ENCODE results near the gene SEC63.
"Not testable (repeated sequence)": the region's sequence is repeated elsewhere in the genome, so short reads cannot be mapped to it uniquely, and the experiment has no call there.

Gene SEC63

DNA sequence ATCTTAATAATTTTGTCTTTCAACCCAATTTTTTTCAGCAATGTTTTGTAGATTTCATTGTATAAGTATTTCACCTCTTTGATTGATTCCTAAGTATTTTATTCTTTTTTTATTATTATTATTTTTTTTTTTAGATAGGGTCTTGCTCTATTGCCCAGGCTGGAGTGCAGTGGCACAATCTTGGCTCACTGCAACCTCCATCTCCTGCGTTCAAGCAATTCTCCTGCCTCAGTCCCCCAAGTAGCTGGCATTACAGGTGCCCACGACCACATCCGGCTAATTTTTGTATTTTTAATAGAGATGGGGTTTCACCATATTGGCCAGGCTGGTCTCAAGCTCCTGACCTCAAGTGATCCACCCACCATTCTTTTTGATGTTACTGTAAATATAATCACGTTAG, 97.0 kb downstream of the SEC63 start:
- DNase-seq (ENCODE audit: low read depth) = not testable (repeated sequence)

DNA sequence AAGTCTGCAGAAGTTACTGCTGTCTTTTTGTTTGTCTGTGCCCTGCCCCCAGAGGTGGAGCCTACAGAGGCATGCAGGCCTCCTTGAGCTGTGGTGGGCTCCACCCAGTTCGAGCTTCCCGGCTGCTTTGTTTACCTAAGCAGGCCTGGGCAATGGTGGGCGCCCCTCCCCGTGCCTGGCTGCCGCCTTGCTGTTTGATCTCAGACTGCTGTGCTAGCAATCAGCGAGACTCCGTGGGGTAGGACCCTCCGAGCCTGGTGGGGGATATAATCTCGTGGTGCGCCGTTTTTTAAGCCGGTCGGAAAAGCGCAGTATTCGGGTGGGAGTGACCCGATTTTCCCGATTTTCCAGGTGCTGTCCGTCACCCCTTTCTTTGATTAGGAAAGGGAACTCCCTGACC, 97.9 kb downstream of the SEC63 start:
- not testable (repeated sequence) for DNase-seq (ENCODE audit: low read depth)

GRCh38 chr6:107853230-107853629, 104.8 kb downstream of the SEC63 start:
- no peak for DNase-seq (ENCODE audit: low read depth)

DNA sequence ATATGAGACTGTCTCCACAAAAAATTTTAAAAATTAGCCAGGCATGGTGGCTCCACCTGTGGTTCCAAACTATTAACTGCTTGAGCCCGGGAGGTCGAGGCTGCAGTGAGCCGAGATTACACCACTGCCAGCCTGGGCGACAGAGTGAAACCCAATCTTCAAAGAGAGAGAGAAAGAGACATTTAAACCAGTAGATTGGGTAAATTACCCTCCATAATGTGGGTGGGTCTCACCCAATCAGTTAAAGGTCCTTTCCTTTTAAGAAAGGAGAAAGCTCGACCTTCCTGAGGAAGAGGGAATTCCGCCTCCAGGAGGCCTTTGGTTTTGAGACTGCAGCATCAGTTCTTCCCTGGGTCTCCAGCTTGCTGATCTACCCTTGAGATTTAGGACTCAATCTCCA, 108.7 kb downstream of the SEC63 start:
- no peak for DNase-seq (ENCODE audit: low read depth)

GRCh38 chr6:107847844-107848802, 109.9 kb downstream of the SEC63 start:
- peak; percentile 77 for DNase-seq (ENCODE audit: low read depth)

DNA sequence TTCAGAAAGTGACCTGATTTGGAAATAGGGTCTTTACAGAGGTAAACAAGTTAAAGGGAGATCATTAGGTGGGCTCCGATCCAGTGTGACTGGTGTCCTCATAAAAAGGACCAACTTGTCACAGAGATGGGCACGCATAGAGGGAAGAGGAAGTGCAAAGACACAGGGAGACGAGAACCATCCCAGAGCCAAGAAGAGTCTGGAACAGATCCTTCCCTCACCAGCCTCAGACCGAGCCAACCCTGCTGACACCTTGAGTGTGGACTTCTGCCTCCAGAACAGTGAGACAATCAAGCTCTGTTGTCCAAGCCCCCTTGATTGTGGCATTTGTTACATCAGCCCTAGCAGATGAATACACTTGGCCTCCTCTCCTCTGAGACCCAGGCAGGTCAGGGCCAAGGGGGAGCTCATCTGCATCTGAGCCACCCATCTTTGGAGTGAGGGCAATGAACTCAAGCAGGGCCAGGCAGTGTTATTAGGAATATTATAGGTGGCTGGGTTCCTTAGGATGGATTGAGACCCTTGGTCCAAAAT, 111.7 kb downstream of the SEC63 start:
- no peak for DNase-seq (ENCODE audit: low read depth)

- DNase-seq (ENCODE audit: low read depth) = no peak
These were observed 112.2 kb downstream of the SEC63 start for GRCh38 chr6:107845777-107846176.

GRCh38 chr6:107843400-107843799, 114.6 kb downstream of the SEC63 start:
- no peak for DNase-seq (ENCODE audit: low read depth)

DNA sequence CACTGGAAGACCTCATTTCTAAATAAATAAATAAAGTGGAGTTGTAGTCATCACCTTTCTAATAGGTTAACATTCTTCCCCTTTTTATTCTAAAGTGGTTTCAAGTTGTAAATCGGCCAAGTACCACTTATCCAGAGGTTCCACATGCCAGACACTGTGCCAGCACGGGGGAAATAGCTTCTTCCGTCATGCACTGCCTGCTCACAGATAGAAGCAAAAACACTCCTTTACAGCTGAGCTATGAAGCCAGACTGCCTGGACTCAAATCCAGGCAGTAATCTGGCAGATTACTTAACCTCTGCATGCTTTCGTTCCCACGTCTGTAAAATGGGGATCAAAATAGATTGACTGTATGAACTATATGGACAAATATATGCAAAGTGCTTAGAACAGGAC, 116.7 kb downstream of the SEC63 start:
- DNase-seq (ENCODE audit: low read depth) = no peak

GRCh38 chr6:107840636-107841274, 117.3 kb downstream of the SEC63 start:
- no peak for DNase-seq (ENCODE audit: low read depth)

DNA sequence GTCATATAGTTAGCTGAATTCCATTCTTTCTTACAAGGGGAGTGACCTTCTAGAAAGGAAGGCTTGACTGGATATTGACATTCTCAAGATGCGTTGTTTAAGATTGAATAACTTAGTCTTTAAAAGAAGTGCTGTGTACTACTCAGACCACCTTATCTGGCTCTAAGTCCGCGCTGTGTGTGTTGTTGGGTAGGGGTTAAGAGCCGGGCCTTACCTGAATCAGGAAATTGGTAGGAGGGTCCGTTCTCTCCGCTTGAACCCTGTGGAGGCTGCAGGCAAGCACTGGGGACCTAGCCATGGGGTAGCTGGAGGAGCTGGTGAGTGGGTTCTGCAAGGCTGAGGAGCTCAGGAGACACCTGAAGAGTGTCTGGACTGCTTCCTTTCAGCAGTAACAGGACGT, 124.9 kb downstream of the SEC63 start:
- no peak for DNase-seq (ENCODE audit: low read depth)

GRCh38 chr6:107832151-107833056, 125.6 kb downstream of the SEC63 start:
- no peak for DNase-seq (ENCODE audit: low read depth)

GRCh38 chr6:107830060-107830459, 127.9 kb downstream of the SEC63 start:
- DNase-seq (ENCODE audit: low read depth) = no peak

DNA sequence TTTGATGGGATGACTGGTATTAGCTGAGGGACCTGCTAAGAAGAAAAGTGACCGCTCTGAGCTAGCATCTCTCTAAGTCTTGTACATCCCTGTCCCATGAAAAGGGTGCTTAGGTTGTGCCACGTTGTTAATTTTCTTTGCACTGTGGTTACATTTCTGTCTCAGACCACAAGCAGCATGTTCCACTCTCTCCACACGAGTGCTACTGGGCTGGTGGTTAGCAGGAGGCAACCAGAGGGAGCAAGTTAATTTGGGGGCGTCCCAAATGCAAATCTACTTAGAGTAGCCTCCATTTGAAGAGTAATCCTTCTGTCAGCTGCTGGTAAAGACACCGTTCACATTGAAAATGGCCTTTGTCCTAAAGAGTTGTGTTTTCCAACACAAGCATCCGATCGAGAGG, 130.5 kb downstream of the SEC63 start:
- DNase-seq (ENCODE audit: low read depth) = no peak

GRCh38 chr6:107823047-107823557, 134.9 kb downstream of the SEC63 start:
- peak; percentile 58 for DNase-seq (ENCODE audit: low read depth)

DNA sequence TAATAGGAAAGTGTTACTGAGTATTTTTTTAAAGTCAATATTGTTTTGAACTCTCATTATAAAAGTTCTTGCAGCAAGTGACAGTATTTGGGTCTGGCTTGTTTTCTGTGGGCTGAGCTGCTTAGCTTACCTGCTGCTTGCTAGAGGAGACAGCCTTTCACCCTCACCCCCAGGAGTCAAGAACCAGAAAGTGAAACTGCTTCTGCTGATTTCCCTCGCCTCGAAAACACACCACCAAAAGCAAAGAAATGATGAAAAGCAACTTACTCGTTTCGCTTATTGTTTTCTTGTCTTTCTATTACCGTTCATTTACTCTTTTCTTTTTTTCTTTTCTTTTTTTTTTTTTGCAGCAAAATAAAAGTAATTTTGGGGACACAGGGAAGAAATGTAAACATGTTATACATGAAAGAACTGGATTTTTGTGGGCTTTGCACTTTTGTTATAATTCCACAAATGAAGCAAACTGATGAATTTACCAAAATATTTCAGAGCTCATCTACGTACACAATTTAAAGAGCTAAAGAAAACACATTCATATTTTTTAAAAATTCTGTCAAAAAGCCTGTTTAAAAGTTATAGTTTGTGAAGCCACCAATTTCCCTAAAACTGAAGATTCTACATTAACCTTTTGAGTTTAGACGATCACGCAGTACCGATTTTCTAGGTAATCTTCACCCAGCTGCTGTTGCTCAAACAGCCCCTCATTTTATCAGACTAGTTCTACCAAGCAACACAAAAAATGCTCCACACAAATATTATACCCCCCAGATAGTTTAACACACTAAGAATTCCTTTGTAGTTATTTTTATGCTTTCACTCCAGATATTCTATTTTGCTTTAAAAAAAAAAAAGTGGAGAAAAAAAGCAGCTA, 135.6 kb downstream of the SEC63 start:
- peak; percentile 55 for DNase-seq (ENCODE audit: low read depth)

DNA sequence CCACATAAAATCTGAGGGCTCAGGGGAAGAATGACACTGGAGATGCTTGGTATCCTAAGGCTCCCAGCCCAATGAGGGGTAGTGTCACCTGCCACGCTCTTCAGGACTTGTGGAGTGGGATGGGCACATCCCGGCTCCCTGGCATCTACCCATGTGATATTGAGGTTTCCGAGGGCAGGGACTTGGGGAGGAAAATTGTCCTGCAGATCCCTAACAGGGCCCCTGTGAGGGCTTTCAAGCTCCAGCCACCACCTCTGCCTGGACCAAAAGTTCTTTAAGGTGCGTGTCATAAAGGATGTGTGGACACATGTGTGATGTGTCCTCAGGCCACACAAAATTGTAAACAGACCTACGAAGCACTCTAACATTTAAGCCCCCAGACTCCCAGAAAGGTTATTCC, 136.4 kb downstream of the SEC63 start:
- DNase-seq (ENCODE audit: low read depth) = no peak

- DNase-seq (ENCODE audit: low read depth) = no peak
These were observed 137.4 kb downstream of the SEC63 start for GRCh38 chr6:107820338-107821261.

DNA sequence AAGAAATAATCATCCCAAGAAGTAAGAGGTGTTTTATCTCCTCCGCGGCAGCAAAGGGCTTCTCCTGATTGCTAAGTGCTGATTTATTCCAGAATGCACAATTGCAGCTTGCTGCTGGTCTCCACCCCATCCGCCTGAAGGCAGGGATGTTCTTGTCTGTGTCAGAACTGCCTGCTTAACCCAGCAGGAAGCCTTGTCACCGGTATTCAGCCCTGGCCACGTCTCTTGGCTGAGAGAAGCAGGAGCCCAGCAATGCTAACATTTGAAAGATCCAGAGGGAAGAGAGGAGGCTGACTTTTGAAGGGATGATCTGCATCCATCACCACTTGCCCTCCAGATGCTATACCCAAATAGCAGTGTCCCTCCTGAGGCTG, 138.1 kb downstream of the SEC63 start:
- no peak for DNase-seq (ENCODE audit: low read depth)

- no peak for DNase-seq (ENCODE audit: low read depth)
These were observed 138.8 kb downstream of the SEC63 start for GRCh38 chr6:107819217-107819616.

Data from activated T-cell treated with anti-CD3 and anti-CD28 coated beads for 24 hours (primary cell).